ENCODE data around the gene ALK. TPM values are rescaled to one million over a fixed set of nuclear protein-coding genes. Genes with fewer than 3 reads are reported as not detected.

Gene ALK
- total and polyA plus RNA-seq, 10 of the 15 experiments (the other 5 are each of a cell fraction or from before 2014, with no cell fraction given) = 0.11 TPM; not detected in 9

DNA sequence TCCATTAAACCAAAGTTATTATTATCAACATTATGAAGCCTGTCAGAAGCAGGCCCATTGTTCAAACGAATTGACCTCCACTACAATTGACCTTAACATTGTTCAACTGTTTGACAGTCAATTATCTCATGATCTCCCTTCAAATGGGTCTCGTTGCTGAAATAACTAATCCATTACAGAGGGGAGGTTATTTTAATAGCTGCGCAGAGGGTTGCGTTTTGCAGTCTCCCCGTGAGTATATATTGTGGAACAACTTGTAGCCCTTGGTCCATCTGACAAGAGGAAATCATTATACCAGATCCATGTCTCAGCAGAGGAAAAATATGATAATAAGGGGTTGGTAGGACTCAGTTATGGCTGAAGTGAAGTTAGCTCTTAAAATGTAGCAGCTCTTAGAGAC is 159.1 kb downstream of the ALK start:
- Histone ChIP-seq H3K79me2 (ENCODE audit: control insufficient read depth, insufficient read depth, low read length) (no peaks in the 10 kb centered on the region), H3K4me1 (ENCODE audit: control insufficient read depth, insufficient read depth, low read length) (no peaks in the 10 kb centered on the region), H3K4me3 (no peak overlapping the region), H3K27ac (ENCODE audit: control insufficient read depth, insufficient read depth) (no peak overlapping the region), H3K36me3 (ENCODE audit: control insufficient read depth in 2 of 2, insufficient read depth in 2 of 2, low read length in 1 of 2) (no peaks in the 10 kb centered on the region), H3K4me2 (ENCODE audit: control insufficient read depth, insufficient read depth) (no peak overlapping the region), H3K9me3 (replicated peaks; ENCODE audit: control insufficient read depth, insufficient read depth, low read length) (no peaks in the 10 kb centered on the region), H3K27me3 (replicated peaks in 1 of 2; ENCODE audit: control insufficient read depth in 2 of 2, insufficient read depth in 2 of 2, low read length in 1 of 2) (no peaks in the 10 kb centered on the region), H2AFZ (ENCODE audit: control insufficient read depth, low read depth, low read length) (no peak overlapping the region), H3K9ac (ENCODE audit: control insufficient read depth, insufficient read depth, low read length) (no peak overlapping the region), H4K20me1 (ENCODE audit: control insufficient read depth, insufficient read depth) (no peaks in the 10 kb centered on the region)
- ATAC-seq = no peak
- ChIA-PET POLR2A (no interaction called here), SMC1A (ENCODE audit: uncharacterized antibody, unreplicated experiment) (no interaction called here), RAD21 (ENCODE audit: unreplicated experiment) (no interaction called here), CTCF (no interaction called here)
- in situ Hi-C loops (cut with MboI) = no loop called here
- 40% methylated on average over 5 of the region's 5 CpGs for WGBS (ENCODE audit: insufficient coverage, insufficient replicate concordance, low lambda C conversion rate, missing lambda C conversion rate)
- BruUV-seq (replicated peaks) = no TSS peak
- intact Hi-C loops (cut with micrococcal nuclease; ENCODE audit: unreplicated experiment) = no loop called here
- no peak for DNase-seq (ENCODE audit: low read depth, low spot score)
- no peak for FAIRE-seq
- TF ChIP-seq POLR2A (IDR thresholded peaks at IDR 0.05; ENCODE audit: low read depth, low read length) (no peak), MTA2 (IDR thresholded peaks at IDR 0.05; ENCODE audit: low read depth) (no peak), PAX8 (IDR thresholded peaks at IDR 0.05) (no peak), MTA3 (IDR thresholded peaks at IDR 0.05; ENCODE audit: borderline replicate concordance, low read length) (no peak), NBN (IDR thresholded peaks at IDR 0.05) (no peak), SMAD5 (IDR thresholded peaks at IDR 0.05; ENCODE audit: low read depth) (no peak), YY1 (IDR thresholded peaks at IDR 0.05; ENCODE audit: low read depth, low read length) (no peak), NFYB (IDR thresholded peaks at IDR 0.05; ENCODE audit: insufficient read depth, low read depth, low read length) (no peak), TCF7 (IDR thresholded peaks at IDR 0.05; ENCODE audit: borderline replicate concordance) (no peak), TARDBP (IDR thresholded peaks at IDR 0.05; ENCODE audit: borderline replicate concordance) (no peak)
- TF ChIP-seq, protein P1, sequence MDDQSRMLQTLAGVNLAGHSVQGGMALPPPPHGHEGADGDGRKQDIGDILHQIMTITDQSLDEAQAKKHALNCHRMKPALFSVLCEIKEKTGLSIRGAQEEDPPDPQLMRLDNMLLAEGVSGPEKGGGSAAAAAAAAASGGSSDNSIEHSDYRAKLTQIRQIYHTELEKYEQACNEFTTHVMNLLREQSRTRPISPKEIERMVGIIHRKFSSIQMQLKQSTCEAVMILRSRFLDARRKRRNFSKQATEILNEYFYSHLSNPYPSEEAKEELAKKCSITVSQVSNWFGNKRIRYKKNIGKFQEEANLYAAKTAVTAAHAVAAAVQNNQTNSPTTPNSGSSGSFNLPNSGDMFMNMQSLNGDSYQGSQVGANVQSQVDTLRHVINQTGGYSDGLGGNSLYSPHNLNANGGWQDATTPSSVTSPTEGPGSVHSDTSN (IDR thresholded peaks at IDR 0.05; ENCODE audit: insufficient replicate concordance, low read depth, low read length) = no peak
- TF ChIP-seq, protein P2, sequence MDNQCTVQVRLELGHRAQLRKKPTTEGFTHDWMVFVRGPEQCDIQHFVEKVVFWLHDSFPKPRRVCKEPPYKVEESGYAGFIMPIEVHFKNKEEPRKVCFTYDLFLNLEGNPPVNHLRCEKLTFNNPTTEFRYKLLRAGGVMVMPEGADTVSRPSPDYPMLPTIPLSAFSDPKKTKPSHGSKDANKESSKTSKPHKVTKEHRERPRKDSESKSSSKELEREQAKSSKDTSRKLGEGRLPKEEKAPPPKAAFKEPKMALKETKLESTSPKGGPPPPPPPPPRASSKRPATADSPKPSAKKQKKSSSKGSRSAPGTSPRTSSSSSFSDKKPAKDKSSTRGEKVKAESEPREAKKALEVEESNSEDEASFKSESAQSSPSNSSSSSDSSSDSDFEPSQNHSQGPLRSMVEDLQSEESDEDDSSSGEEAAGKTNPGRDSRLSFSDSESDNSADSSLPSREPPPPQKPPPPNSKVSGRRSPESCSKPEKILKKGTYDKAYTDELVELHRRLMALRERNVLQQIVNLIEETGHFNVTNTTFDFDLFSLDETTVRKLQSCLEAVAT (IDR thresholded peaks at IDR 0.05) = no peak
- TF ChIP-seq, protein P3, sequence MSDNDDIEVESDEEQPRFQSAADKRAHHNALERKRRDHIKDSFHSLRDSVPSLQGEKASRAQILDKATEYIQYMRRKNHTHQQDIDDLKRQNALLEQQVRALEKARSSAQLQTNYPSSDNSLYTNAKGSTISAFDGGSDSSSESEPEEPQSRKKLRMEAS (IDR thresholded peaks at IDR 0.05; ENCODE audit: low read depth, low read length) = no peak
- TF ChIP-seq, protein P4, sequence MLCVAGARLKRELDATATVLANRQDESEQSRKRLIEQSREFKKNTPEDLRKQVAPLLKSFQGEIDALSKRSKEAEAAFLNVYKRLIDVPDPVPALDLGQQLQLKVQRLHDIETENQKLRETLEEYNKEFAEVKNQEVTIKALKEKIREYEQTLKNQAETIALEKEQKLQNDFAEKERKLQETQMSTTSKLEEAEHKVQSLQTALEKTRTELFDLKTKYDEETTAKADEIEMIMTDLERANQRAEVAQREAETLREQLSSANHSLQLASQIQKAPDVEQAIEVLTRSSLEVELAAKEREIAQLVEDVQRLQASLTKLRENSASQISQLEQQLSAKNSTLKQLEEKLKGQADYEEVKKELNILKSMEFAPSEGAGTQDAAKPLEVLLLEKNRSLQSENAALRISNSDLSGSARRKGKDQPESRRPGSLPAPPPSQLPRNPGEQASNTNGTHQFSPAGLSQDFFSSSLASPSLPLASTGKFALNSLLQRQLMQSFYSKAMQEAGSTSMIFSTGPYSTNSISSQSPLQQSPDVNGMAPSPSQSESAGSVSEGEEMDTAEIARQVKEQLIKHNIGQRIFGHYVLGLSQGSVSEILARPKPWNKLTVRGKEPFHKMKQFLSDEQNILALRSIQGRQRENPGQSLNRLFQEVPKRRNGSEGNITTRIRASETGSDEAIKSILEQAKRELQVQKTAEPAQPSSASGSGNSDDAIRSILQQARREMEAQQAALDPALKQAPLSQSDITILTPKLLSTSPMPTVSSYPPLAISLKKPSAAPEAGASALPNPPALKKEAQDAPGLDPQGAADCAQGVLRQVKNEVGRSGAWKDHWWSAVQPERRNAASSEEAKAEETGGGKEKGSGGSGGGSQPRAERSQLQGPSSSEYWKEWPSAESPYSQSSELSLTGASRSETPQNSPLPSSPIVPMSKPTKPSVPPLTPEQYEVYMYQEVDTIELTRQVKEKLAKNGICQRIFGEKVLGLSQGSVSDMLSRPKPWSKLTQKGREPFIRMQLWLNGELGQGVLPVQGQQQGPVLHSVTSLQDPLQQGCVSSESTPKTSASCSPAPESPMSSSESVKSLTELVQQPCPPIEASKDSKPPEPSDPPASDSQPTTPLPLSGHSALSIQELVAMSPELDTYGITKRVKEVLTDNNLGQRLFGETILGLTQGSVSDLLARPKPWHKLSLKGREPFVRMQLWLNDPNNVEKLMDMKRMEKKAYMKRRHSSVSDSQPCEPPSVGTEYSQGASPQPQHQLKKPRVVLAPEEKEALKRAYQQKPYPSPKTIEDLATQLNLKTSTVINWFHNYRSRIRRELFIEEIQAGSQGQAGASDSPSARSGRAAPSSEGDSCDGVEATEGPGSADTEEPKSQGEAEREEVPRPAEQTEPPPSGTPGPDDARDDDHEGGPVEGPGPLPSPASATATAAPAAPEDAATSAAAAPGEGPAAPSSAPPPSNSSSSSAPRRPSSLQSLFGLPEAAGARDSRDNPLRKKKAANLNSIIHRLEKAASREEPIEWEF (IDR thresholded peaks at IDR 0.05; ENCODE audit: insufficient replicate concordance, low read depth, low read length) = no peak
- TF ChIP-seq, protein P5, sequence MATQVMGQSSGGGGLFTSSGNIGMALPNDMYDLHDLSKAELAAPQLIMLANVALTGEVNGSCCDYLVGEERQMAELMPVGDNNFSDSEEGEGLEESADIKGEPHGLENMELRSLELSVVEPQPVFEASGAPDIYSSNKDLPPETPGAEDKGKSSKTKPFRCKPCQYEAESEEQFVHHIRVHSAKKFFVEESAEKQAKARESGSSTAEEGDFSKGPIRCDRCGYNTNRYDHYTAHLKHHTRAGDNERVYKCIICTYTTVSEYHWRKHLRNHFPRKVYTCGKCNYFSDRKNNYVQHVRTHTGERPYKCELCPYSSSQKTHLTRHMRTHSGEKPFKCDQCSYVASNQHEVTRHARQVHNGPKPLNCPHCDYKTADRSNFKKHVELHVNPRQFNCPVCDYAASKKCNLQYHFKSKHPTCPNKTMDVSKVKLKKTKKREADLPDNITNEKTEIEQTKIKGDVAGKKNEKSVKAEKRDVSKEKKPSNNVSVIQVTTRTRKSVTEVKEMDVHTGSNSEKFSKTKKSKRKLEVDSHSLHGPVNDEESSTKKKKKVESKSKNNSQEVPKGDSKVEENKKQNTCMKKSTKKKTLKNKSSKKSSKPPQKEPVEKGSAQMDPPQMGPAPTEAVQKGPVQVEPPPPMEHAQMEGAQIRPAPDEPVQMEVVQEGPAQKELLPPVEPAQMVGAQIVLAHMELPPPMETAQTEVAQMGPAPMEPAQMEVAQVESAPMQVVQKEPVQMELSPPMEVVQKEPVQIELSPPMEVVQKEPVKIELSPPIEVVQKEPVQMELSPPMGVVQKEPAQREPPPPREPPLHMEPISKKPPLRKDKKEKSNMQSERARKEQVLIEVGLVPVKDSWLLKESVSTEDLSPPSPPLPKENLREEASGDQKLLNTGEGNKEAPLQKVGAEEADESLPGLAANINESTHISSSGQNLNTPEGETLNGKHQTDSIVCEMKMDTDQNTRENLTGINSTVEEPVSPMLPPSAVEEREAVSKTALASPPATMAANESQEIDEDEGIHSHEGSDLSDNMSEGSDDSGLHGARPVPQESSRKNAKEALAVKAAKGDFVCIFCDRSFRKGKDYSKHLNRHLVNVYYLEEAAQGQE (IDR thresholded peaks at IDR 0.05; ENCODE audit: low read depth, low read length) = no peak

All from GM12878 (cell line).